GM23338 (cell line): ENCODE results near the gene HDAC9. TPM values are rescaled to one million over a fixed set of nuclear protein-coding genes. Genes with fewer than 3 reads are reported as not detected.

Experiments
- ATAC-seq: fragments of 200-7000 bp; cut with Tn5 transposase; 3 replicates; pipeline ENCODE4 v1.9.1; 2020
- DNase-seq: peaks from one replicate; pipeline ENCODE4 v3.0.0-alpha.2; 2015; ENCODE audit warnings: low spot score
- H2AFZ ChIP-seq: fragments of 200-600 bp; sonication (generic); 2 replicates; pipeline ENCODE4 v1.8.0; 2016; ENCODE audit warnings: antibody characterized with exemption, mild to moderate bottlenecking, moderate library complexity
- H3F3A ChIP-seq: fragments of 200-600 bp; sonication (generic); replicated peaks from 2 replicates; pipeline ENCODE4 v1.8.0; 2017; ENCODE audit warnings: antibody characterized with exemption, mixed run types, low read depth
- H3K27ac ChIP-seq: fragments of 200-600 bp; sonication (generic); 2 replicates; pipeline ENCODE4 v1.6.1; 2016; ENCODE audit warnings: low read depth
- H3K27me3 ChIP-seq: fragments of 200-600 bp; sonication (generic); 2 replicates; pipeline ENCODE4 v1.8.0; 2016; ENCODE audit warnings: mild to moderate bottlenecking, mixed run types, moderate library complexity; ENCODE audit not compliant: insufficient read depth
- H3K36me3 ChIP-seq: fragments of 200-600 bp; sonication (generic); 2 replicates; pipeline ENCODE4 v1.8.0; 2016; ENCODE audit warnings: mild to moderate bottlenecking; ENCODE audit not compliant: insufficient read depth
- H3K4me1 ChIP-seq: fragments of 200-600 bp; sonication (generic); 2 replicates; pipeline ENCODE4 v1.8.0; 2016; ENCODE audit warnings: mild to moderate bottlenecking, moderate library complexity; ENCODE audit not compliant: insufficient read depth
- H3K4me2 ChIP-seq: fragments of 200-600 bp; sonication (generic); 2 replicates; pipeline ENCODE4 v1.7.1; 2017; ENCODE audit warnings: mixed run types
- H3K4me3 ChIP-seq: fragments of 200-600 bp; sonication (generic); 2 replicates; pipeline ENCODE4 v1.6.1; 2016; ENCODE audit warnings: mixed run types
- H3K79me2 ChIP-seq: fragments of 200-600 bp; sonication (generic); replicated peaks from 2 replicates; pipeline ENCODE4 v1.8.0; 2017; ENCODE audit warnings: mild to moderate bottlenecking; ENCODE audit not compliant: insufficient read depth
- H3K9me2 ChIP-seq: fragments of 200-600 bp; sonication (generic); 2 replicates; pipeline ENCODE4 v1.8.0; 2017; ENCODE audit not compliant: insufficient read depth
- H4K20me1 ChIP-seq: fragments of 200-600 bp; sonication (generic); replicated peaks from 2 replicates; pipeline ENCODE4 v1.8.0; 2017; ENCODE audit warnings: mild to moderate bottlenecking; ENCODE audit not compliant: insufficient read depth
- H3K27ac Mint-ChIP-seq: 2 replicates; pipeline ENCODE4 v1.8.0; 2020; ENCODE audit warnings: inconsistent platforms, mild to moderate bottlenecking, moderate library complexity, mixed read lengths
- H3K27me3 Mint-ChIP-seq: 3 replicates; pipeline ENCODE4 v1.8.0; 2022; ENCODE audit warnings: low read depth, mild to moderate bottlenecking, moderate library complexity, mixed read lengths, inconsistent platforms; ENCODE audit not compliant: insufficient read depth, poor library complexity
- H3K36me3 Mint-ChIP-seq: 3 replicates; pipeline ENCODE4 v1.8.0; 2021; ENCODE audit warnings: low read depth, mild to moderate bottlenecking, inconsistent platforms, moderate library complexity, mixed read lengths
- H3K4me1 Mint-ChIP-seq: 3 replicates; pipeline ENCODE4 v1.8.0; 2020; ENCODE audit warnings: mild to moderate bottlenecking, inconsistent platforms, mixed read lengths
- H3K4me3 Mint-ChIP-seq: 3 replicates; pipeline ENCODE4 v1.8.0; 2021; ENCODE audit warnings: moderate library complexity, mild to moderate bottlenecking, inconsistent platforms, mixed read lengths
- H3K9me3 Mint-ChIP-seq: 3 replicates; pipeline ENCODE4 v1.8.0; 2020; ENCODE audit warnings: moderate library complexity, mild to moderate bottlenecking, inconsistent platforms, mixed read lengths
- CREB1 ChIP-seq: fragments of 250-450 bp; sonication (Bioruptor Pico); IDR thresholded peaks from 2 replicates; pipeline ENCODE4 v1.5.0; 2020; ENCODE audit warnings: low read depth, mild to moderate bottlenecking, moderate library complexity
- EZH2 ChIP-seq: fragments of 200-600 bp; sonication (generic); IDR thresholded peaks from one replicate; pipeline ENCODE4 v1.8.0; 2017; ENCODE audit warnings: antibody characterized with exemption, mild to moderate bottlenecking, low read depth; ENCODE audit not compliant: unreplicated experiment
- EZH2phosphoT487 ChIP-seq: fragments of 200-600 bp; sonication (generic); IDR thresholded peaks from one replicate; pipeline ENCODE4 v1.8.1; 2018; ENCODE audit warnings: antibody characterized with exemption; ENCODE audit not compliant: unreplicated experiment
- JUNB ChIP-seq: IDR thresholded peaks from one replicate; pipeline ENCODE4 v1.6.1; 2016; ENCODE audit warnings: antibody characterized with exemption; ENCODE audit not compliant: unreplicated experiment
- NANOG ChIP-seq: IDR thresholded peaks from 2 replicates; pipeline ENCODE4 v1.6.1; 2016; ENCODE audit warnings: antibody characterized with exemption, borderline replicate concordance
- POLR2AphosphoS5 ChIP-seq: IDR thresholded peaks from 2 replicates; pipeline ENCODE4 v1.6.1; 2016; ENCODE audit warnings: antibody characterized with exemption, low read depth
- STAT1 ChIP-seq: IDR thresholded peaks from one replicate; pipeline ENCODE4 v1.6.1; 2016; ENCODE audit warnings: antibody characterized with exemption; ENCODE audit not compliant: unreplicated experiment
- ZNF114 ChIP-seq: fragments of 250-450 bp; sonication (Bioruptor Pico); IDR thresholded peaks from 2 replicates; pipeline ENCODE4 v1.5.0; 2020; ENCODE audit warnings: mild to moderate bottlenecking, moderate library complexity
- ZNF331 ChIP-seq: fragments of 250-450 bp; sonication (Bioruptor Pico); IDR thresholded peaks from 2 replicates; pipeline ENCODE4 v1.5.0; 2020; ENCODE audit warnings: low read depth, mild to moderate bottlenecking, moderate library complexity
- polyA plus RNA-seq: library from polyadenylated mRNA; unstranded; fragments of >200 nt; fragmentation: Nextera tagmentation; extraction: Ambion mirVana; gene quantifications from 2 replicates; pipeline ENCODE4 v1.2.1, GENCODE V29; 2016
- total RNA-seq: library from RNA; depleted of rRNA; stranded (reverse); fragments of >200 nt; shearing (Covaris generic); gene quantifications from 2 replicates; pipeline ENCODE4 v1.2.3, GENCODE V29; 2014
- TF ChIP-seq, protein P1 (sequence below): IDR thresholded peaks from one replicate; pipeline ENCODE4 v1.6.1; 2018; ENCODE audit warnings: antibody characterized with exemption; ENCODE audit not compliant: unreplicated experiment
- TF ChIP-seq, protein P2 (sequence below), 2 experiments: fragments of 200-600 bp in 1 of 2; sonication (generic) in 1 of 2; conservative IDR thresholded peaks; 2 replicates each; pipeline versions ENCODE4 v1.5.1 to v1.6.1; 2016 to 2017; ENCODE audit warnings: antibody characterized with exemption in 2 of 2, low read depth in 2 of 2, mild to moderate bottlenecking in 2 of 2, moderate library complexity in 1 of 2
- TF ChIP-seq, protein P3 (sequence below): fragments of 250-450 bp; sonication (Bioruptor Pico); IDR thresholded peaks from 2 replicates; pipeline ENCODE4 v1.5.0; 2020; ENCODE audit warnings: mild to moderate bottlenecking, moderate library complexity
- TF ChIP-seq, protein P4 (sequence below): IDR thresholded peaks from 2 replicates; pipeline ENCODE4 v1.6.1; 2016; ENCODE audit warnings: antibody characterized with exemption

HDAC9 gene
- total and polyA plus RNA-seq, 2 experiments from 2014 or later = 8.3 to 18.5 TPM

DNA sequence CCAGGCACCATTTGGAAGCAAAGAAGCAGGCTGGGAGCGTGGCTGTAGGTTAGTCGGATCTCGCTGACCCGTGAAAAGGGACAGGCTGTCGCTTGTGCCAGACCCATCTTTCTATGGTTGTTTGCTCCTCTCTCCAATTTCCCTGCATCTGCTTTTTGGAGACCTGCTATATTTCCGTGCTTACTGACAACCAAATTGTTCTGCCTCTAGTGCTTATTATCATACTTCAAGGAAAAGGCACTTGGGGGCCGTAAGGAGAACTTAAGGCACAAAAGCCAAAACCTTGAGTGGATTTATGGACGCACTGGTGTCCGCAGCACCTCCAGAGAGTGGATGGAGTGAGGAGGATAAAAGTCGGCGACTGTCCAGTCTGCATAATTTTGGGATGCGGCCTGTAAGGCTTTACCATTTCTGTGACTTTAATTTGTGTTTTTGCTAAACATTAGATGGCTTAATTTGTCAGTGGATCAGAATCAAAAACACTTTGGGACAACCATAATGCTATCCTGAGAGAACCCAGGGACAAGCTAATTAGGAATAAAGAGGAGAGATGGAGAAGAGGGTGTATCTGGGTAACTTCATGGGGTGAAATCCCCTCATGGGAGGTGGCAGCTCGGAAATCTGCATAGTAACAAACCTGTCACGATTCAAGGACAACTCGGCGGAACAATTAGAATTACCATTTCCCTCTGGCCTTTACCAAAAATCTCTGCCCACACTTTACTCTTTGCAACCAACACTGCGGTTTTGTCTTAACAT lies 206.7 kb downstream of the HDAC9 start:
- Mint-ChIP-seq H3K9me3 (no peaks in the 10 kb centered on the region), H3K27me3 (no peaks in the 10 kb centered on the region), H3K4me1 (no peaks in the 10 kb centered on the region; the same call in 1 of the 3 replicates), H3K27ac (no peak overlapping the region; the same call in 1 of the 2 replicates), H3K36me3 (no peaks in the 10 kb centered on the region), H3K4me3 (no peak overlapping the region)
- DNase-seq = no peak
- no peak for TF ChIP-seq EZH2
- TF ChIP-seq STAT1 = no peak
- TF ChIP-seq JUNB = no peak
- TF ChIP-seq, protein P1, sequence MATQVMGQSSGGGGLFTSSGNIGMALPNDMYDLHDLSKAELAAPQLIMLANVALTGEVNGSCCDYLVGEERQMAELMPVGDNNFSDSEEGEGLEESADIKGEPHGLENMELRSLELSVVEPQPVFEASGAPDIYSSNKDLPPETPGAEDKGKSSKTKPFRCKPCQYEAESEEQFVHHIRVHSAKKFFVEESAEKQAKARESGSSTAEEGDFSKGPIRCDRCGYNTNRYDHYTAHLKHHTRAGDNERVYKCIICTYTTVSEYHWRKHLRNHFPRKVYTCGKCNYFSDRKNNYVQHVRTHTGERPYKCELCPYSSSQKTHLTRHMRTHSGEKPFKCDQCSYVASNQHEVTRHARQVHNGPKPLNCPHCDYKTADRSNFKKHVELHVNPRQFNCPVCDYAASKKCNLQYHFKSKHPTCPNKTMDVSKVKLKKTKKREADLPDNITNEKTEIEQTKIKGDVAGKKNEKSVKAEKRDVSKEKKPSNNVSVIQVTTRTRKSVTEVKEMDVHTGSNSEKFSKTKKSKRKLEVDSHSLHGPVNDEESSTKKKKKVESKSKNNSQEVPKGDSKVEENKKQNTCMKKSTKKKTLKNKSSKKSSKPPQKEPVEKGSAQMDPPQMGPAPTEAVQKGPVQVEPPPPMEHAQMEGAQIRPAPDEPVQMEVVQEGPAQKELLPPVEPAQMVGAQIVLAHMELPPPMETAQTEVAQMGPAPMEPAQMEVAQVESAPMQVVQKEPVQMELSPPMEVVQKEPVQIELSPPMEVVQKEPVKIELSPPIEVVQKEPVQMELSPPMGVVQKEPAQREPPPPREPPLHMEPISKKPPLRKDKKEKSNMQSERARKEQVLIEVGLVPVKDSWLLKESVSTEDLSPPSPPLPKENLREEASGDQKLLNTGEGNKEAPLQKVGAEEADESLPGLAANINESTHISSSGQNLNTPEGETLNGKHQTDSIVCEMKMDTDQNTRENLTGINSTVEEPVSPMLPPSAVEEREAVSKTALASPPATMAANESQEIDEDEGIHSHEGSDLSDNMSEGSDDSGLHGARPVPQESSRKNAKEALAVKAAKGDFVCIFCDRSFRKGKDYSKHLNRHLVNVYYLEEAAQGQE = no peak
- no peak for TF ChIP-seq ZNF114 (CRISPR knock-in tag)
- no peak for TF ChIP-seq POLR2AphosphoS5
- TF ChIP-seq ZNF331 (CRISPR knock-in tag) = no peak
- no peak for TF ChIP-seq EZH2phosphoT487
- no peak for TF ChIP-seq CREB1 (CRISPR knock-in tag)
- TF ChIP-seq NANOG = no peak
- TF ChIP-seq, protein P2, sequence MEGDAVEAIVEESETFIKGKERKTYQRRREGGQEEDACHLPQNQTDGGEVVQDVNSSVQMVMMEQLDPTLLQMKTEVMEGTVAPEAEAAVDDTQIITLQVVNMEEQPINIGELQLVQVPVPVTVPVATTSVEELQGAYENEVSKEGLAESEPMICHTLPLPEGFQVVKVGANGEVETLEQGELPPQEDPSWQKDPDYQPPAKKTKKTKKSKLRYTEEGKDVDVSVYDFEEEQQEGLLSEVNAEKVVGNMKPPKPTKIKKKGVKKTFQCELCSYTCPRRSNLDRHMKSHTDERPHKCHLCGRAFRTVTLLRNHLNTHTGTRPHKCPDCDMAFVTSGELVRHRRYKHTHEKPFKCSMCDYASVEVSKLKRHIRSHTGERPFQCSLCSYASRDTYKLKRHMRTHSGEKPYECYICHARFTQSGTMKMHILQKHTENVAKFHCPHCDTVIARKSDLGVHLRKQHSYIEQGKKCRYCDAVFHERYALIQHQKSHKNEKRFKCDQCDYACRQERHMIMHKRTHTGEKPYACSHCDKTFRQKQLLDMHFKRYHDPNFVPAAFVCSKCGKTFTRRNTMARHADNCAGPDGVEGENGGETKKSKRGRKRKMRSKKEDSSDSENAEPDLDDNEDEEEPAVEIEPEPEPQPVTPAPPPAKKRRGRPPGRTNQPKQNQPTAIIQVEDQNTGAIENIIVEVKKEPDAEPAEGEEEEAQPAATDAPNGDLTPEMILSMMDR (conservative IDR thresholded peaks at IDR 0.05; ENCODE audit: low read depth in 2 of 2) = no peak
- TF ChIP-seq, protein P3, sequence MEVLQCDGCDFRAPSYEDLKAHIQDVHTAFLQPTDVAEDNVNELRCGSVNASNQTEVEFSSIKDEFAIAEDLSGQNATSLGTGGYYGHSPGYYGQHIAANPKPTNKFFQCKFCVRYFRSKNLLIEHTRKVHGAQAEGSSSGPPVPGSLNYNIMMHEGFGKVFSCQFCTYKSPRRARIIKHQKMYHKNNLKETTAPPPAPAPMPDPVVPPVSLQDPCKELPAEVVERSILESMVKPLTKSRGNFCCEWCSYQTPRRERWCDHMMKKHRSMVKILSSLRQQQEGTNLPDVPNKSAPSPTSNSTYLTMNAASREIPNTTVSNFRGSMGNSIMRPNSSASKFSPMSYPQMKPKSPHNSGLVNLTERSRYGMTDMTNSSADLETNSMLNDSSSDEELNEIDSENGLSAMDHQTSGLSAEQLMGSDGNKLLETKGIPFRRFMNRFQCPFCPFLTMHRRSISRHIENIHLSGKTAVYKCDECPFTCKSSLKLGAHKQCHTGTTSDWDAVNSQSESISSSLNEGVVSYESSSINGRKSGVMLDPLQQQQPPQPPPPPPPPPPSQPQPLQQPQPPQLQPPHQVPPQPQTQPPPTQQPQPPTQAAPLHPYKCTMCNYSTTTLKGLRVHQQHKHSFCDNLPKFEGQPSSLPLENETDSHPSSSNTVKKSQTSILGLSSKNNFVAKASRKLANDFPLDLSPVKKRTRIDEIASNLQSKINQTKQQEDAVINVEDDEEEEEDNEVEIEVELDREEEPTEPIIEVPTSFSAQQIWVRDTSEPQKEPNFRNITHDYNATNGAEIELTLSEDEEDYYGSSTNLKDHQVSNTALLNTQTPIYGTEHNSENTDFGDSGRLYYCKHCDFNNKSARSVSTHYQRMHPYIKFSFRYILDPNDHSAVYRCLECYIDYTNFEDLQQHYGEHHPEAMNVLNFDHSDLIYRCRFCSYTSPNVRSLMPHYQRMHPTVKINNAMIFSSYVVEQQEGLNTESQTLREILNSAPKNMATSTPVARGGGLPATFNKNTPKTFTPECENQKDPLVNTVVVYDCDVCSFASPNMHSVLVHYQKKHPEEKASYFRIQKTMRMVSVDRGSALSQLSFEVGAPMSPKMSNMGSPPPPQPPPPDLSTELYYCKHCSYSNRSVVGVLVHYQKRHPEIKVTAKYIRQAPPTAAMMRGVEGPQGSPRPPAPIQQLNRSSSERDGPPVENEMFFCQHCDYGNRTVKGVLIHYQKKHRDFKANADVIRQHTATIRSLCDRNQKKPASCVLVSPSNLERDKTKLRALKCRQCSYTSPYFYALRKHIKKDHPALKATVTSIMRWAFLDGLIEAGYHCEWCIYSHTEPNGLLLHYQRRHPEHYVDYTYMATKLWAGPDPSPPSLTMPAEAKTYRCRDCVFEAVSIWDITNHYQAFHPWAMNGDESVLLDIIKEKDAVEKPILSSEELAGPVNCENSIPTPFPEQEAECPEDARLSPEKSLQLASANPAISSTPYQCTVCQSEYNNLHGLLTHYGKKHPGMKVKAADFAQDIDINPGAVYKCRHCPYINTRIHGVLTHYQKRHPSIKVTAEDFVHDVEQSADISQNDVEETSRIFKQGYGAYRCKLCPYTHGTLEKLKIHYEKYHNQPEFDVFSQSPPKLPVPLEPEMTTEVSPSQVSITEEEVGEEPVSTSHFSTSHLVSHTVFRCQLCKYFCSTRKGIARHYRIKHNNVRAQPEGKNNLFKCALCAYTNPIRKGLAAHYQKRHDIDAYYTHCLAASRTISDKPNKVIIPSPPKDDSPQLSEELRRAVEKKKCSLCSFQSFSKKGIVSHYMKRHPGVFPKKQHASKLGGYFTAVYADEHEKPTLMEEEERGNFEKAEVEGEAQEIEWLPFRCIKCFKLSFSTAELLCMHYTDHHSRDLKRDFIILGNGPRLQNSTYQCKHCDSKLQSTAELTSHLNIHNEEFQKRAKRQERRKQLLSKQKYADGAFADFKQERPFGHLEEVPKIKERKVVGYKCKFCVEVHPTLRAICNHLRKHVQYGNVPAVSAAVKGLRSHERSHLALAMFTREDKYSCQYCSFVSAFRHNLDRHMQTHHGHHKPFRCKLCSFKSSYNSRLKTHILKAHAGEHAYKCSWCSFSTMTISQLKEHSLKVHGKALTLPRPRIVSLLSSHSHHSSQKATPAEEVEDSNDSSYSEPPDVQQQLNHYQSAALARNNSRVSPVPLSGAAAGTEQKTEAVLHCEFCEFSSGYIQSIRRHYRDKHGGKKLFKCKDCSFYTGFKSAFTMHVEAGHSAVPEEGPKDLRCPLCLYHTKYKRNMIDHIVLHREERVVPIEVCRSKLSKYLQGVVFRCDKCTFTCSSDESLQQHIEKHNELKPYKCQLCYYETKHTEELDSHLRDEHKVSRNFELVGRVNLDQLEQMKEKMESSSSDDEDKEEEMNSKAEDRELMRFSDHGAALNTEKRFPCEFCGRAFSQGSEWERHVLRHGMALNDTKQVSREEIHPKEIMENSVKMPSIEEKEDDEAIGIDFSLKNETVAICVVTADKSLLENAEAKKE = no peak
- TF ChIP-seq, protein P4, sequence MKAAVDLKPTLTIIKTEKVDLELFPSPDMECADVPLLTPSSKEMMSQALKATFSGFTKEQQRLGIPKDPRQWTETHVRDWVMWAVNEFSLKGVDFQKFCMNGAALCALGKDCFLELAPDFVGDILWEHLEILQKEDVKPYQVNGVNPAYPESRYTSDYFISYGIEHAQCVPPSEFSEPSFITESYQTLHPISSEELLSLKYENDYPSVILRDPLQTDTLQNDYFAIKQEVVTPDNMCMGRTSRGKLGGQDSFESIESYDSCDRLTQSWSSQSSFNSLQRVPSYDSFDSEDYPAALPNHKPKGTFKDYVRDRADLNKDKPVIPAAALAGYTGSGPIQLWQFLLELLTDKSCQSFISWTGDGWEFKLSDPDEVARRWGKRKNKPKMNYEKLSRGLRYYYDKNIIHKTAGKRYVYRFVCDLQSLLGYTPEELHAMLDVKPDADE = no peak
- Histone ChIP-seq H3F3A (no peaks in the 10 kb centered on the region), H3K36me3 (no peaks in the 10 kb centered on the region), H3K4me2 (no peak overlapping the region), H3K27ac (no peak overlapping the region), H3K27me3 (no peaks in the 10 kb centered on the region), H3K79me2 (no peaks in the 10 kb centered on the region), H3K4me1 (no peaks in the 10 kb centered on the region), H3K9me2 (no peaks in the 10 kb centered on the region), H2AFZ (no peak overlapping the region), H3K4me3 (no peak overlapping the region), H4K20me1 (no peaks in the 10 kb centered on the region)
- ATAC-seq = no peak
